ENCODE data around the gene SLC44A1.

The SLC44A1 gene

GRCh38 chr9:105421864-105422263, 177.4 kb downstream of the SLC44A1 start:
- Histone ChIP-seq H3K4me3 (no peak overlapping the region), H3K27ac (no peak overlapping the region)
- no peak for DNase-seq (ENCODE audit: low spot score)
- no peak for TF ChIP-seq CTCF (IDR thresholded peaks at IDR 0.05)

DNA sequence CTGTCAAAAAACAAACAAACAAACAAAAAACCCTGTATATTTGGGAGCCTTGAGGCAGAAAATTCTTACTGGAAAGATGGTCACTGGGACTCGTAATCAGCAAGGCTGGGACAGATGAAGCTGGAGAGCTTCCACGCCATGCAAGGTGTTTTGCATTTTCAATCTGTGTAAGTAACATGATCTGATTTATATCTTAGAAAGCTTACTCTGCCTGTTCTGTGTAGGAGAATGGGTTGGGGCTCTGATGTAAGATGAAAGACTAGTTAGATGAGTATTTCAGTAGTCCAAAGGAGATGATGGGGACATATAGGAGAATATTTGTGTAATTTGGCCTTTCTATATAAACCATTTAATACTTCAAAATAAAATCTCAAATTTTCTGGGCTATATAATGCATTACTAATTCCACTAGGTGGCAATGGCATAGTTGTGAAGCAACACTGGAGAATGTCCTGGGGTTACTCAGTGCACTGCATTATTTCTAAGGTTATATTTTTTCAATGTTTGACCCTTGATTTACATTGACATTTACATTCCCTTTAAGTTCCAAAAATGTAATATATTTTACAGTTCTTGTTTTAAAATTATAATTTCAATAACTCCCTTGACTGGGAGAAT, 181.5 kb downstream of the SLC44A1 start:
- TF ChIP-seq CTCF (IDR thresholded peaks at IDR 0.05), result no peak
- DNase-seq (ENCODE audit: low spot score), result no peak
- no peak overlapping the region for H3K4me3 ChIP-seq
- H3K27ac ChIP-seq, result no peak overlapping the region

- TF ChIP-seq CTCF (IDR thresholded peaks at IDR 0.05), result no peak
- no peak for DNase-seq (ENCODE audit: low spot score)
- Histone ChIP-seq H3K27ac (no peak overlapping the region), H3K4me3 (no peak overlapping the region)
Observed at GRCh38 chr9:105426657-105427056, 182.2 kb downstream of the SLC44A1 start.

DNA sequence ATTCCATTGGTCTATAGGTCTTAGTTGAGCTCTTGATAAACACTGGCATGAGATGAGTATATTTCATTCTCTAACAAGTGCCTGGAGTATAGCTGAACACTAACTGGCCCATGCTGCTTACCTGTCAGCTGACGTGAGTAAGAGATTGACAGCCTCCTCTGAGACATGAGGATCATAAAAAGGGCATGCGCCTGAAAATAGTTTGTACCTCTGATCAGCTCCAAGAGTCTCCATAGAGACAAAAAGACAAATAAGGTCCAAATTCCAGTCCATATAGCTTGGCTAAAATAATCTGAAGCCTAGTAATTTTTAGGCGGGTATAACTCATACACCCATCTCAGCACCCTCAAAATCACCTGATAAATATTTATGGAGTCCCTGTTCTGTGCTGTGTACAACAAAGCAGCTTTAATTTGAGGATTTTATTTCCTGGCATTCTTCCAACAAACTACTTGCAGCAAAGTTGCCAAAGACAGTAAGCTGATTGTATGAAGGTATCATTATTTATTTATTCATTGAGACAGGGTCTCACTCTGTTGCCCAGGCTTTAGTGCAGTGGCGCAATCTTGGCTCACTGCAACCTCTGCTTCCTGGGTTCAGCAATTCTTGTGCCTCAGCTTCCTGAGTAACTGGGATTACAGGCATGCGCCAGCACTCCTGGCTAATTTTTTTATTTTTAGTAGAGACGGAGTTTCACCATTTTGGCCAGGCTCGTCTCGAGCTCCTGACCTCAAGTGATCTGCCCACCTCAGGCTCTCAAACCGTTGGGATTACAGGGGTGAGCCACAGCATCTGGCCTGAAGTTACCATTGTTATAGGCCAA, 187.2 kb downstream of the SLC44A1 start:
- TF ChIP-seq CTCF (IDR thresholded peaks at IDR 0.05), result no peak
- Histone ChIP-seq H3K27ac (no peak overlapping the region), H3K4me3 (no peak overlapping the region)
- DNase-seq (ENCODE audit: low spot score), result no peak

DNA sequence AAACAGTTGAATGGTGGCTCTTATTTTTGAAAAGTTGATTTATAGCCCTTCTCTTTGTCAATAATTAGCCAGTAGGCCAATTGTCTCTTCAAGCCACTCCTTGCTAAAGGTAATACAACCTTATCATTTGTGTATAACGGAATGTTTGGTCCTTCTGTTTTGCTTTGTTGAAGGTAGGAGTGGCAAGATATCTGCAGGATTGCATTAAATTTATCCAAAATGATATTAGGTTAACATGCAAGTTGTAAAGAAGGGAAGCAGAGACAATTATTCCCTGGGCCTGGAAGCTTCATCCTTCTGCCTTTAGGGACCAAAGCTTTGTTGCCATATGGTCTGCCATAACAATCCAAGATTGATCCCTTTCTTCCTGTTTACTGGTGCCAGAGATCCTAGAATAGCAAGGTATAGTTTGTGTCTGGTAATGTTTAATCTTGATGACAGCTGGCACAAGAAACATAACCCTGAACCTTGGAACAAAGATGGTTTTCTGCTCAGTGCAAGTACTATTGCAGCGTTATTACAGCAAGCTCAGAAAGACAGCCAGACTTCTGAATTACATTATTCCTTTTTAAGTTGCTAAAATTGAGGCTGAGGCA, 187.9 kb downstream of the SLC44A1 start:
- no peak overlapping the region for H3K27ac ChIP-seq
- H3K4me3 ChIP-seq, result no peak overlapping the region
- TF ChIP-seq CTCF (IDR thresholded peaks at IDR 0.05), result no peak
- DNase-seq (ENCODE audit: low spot score), result no peak

GRCh38 chr9:105435453-105435852, 191.0 kb downstream of the SLC44A1 start:
- no peak overlapping the region for H3K27ac ChIP-seq
- DNase-seq (ENCODE audit: low spot score), result no peak
- TF ChIP-seq CTCF (IDR thresholded peaks at IDR 0.05), result no peak
- H3K4me3 ChIP-seq, result no peak overlapping the region
